K562 (cell line): ENCODE data around the gene UPF1.

Experiments used
- ATF3 ChIP-seq, 2 experiments: fragments of 450-650 bp in 1 of 2; sonication (generic) in 1 of 2; formaldehyde crosslinking in 1 of 2; IDR thresholded peaks in 1 of 2; conservative IDR thresholded peaks in 1 of 2; 2 replicates each; pipeline versions ENCODE4 v1.6.1 to v1.8.1; 2016 to 2023; ENCODE audit warnings: mild to moderate bottlenecking in 2 of 2, moderate library complexity in 2 of 2, inconsistent platforms in 1 of 2, missing genetic modification reagents in 1 of 2
- EZH2 ChIP-seq: IDR thresholded peaks from 2 replicates; pipeline ENCODE4 v1.6.1; 2012; ENCODE audit warnings: low read depth, mild to moderate bottlenecking, inconsistent platforms, low read length, borderline replicate concordance
- POLR2AphosphoS5 ChIP-seq: IDR thresholded peaks from 2 replicates; pipeline ENCODE4 v1.6.1; 2011; ENCODE audit warnings: mild to moderate bottlenecking, low read depth, low read length, moderate library complexity; ENCODE audit not compliant: control insufficient read depth, insufficient read depth
- ZFP1 ChIP-seq: fragments of 450-650 bp; formaldehyde crosslinking; IDR thresholded peaks from 2 replicates; pipeline ENCODE4 v1.4.0; 2020; ENCODE audit warnings: mild to moderate bottlenecking, mixed read lengths
- TF ChIP-seq, protein P1 (sequence below), 3 experiments: IDR thresholded peaks in 2 of 3; conservative IDR thresholded peaks in 1 of 3; 2 replicates each; pipeline ENCODE4 v1.5.1; 2011 to 2012; ENCODE audit warnings: low read length in 3 of 3, mild to moderate bottlenecking in 3 of 3, control low read depth in 2 of 3, improper control_type of control experiment in 1 of 3, inconsistent platforms in 1 of 3, low read depth in 1 of 3, mixed read lengths in 1 of 3, moderate library complexity in 1 of 3; ENCODE audit not compliant: insufficient read depth in 2 of 3

- TF ChIP-seq, protein P1, sequence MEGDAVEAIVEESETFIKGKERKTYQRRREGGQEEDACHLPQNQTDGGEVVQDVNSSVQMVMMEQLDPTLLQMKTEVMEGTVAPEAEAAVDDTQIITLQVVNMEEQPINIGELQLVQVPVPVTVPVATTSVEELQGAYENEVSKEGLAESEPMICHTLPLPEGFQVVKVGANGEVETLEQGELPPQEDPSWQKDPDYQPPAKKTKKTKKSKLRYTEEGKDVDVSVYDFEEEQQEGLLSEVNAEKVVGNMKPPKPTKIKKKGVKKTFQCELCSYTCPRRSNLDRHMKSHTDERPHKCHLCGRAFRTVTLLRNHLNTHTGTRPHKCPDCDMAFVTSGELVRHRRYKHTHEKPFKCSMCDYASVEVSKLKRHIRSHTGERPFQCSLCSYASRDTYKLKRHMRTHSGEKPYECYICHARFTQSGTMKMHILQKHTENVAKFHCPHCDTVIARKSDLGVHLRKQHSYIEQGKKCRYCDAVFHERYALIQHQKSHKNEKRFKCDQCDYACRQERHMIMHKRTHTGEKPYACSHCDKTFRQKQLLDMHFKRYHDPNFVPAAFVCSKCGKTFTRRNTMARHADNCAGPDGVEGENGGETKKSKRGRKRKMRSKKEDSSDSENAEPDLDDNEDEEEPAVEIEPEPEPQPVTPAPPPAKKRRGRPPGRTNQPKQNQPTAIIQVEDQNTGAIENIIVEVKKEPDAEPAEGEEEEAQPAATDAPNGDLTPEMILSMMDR (IDR thresholded peaks at IDR 0.05 in 2 of 3, conservative IDR thresholded peaks at IDR 0.05 in 1 of 3; ENCODE audit: insufficient read depth in 2 of 3, low read depth in 1 of 3, low read length in 3 of 3): no peak
- TF ChIP-seq ATF3 (IDR thresholded peaks at IDR 0.05): no peak
- TF ChIP-seq ATF3 (CRISPR knock-in tag; conservative IDR thresholded peaks at IDR 0.05): no peak
- no peak for TF ChIP-seq ZFP1
- TF ChIP-seq POLR2AphosphoS5: no peak
- TF ChIP-seq EZH2: no peak
Observed at GRCh38 chr19:18852648-18853047, 20.9 kb downstream of the UPF1 start.
